22Rv1 (cell line): ENCODE data around the gene VPS35L.

Experiments used
- H3K27ac ChIP-seq: fragments of 450-650 bp; 2 replicates; pipeline ENCODE4 v1.5.1; 2017
- ZFX ChIP-seq: fragments of 450-650 bp; IDR thresholded peaks from 2 replicates; pipeline ENCODE4 v1.6.1; 2017; ENCODE audit warnings: antibody characterized with exemption, borderline replicate concordance
- TF ChIP-seq, protein P1 (sequence below): fragments of 450-650 bp; IDR thresholded peaks from 2 replicates; pipeline ENCODE4 v1.5.1; 2017; ENCODE audit warnings: mild to moderate bottlenecking

Gene VPS35L

DNA sequence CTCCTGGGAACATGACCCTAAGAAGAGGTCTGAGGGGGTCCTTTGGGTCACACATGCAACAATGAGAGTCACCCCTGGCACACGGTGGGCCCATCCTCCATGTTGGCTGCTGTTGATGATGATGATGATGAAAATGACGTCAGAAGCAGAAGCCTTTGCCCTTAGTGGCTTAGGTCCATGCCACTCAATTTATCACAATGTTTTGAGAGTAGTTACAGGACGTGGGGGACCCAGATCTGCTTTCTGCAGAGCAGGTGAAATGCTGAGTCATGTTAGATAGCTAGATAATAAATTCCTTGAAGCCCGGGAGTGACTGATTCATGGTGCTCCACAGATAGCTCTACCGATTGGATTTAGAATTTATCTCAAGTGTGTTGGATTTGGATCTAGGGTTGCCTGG is 53.9 kb downstream of the VPS35L start:
- H3K27ac ChIP-seq: no peak overlapping the region
- no peak for TF ChIP-seq ZFX
- TF ChIP-seq, protein P1, sequence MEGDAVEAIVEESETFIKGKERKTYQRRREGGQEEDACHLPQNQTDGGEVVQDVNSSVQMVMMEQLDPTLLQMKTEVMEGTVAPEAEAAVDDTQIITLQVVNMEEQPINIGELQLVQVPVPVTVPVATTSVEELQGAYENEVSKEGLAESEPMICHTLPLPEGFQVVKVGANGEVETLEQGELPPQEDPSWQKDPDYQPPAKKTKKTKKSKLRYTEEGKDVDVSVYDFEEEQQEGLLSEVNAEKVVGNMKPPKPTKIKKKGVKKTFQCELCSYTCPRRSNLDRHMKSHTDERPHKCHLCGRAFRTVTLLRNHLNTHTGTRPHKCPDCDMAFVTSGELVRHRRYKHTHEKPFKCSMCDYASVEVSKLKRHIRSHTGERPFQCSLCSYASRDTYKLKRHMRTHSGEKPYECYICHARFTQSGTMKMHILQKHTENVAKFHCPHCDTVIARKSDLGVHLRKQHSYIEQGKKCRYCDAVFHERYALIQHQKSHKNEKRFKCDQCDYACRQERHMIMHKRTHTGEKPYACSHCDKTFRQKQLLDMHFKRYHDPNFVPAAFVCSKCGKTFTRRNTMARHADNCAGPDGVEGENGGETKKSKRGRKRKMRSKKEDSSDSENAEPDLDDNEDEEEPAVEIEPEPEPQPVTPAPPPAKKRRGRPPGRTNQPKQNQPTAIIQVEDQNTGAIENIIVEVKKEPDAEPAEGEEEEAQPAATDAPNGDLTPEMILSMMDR: no peak

DNA sequence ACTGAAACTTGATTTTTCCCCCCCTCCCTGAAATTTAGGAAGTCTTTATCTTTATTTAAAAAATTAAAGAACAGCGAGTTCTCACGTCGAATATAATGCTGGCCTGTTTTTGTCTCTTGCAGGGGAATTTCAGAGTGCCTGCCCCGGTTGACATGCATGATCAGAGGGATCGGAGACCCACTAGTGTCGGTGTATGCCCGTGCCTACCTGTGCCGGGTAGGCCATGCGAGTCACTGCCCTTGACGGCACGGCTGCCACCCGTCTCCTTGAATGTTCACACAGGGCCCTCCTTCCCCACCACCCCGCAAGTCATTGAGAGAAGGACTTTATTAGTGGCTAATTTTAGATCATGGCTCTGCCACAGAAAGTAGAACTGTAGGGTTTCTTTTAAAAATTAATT is 54.7 kb downstream of the VPS35L start:
- TF ChIP-seq, protein P1: no peak
- no peak overlapping the region for H3K27ac ChIP-seq

DNA sequence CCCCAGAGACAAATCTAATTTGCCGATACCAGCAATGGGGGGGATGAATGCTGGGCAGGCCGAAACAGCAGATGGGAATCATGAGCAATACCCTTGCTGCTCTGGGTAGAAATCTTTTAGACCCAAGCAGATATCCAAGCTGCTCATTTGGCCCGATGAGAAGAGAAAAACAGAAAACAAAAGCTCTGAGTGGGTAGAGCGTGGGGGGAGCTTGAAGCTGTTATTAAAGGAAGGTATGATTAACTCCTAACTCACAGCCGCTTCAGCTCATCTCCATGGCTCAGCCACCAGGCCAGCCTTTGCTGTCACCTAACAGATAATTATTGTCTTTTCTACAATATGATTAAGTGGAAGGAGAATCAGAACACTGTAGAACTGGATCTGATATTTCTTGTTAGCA is 58.3 kb downstream of the VPS35L start:
- TF ChIP-seq ZFX: no peak
- TF ChIP-seq, protein P1: no peak
- H3K27ac ChIP-seq: no peak overlapping the region

DNA sequence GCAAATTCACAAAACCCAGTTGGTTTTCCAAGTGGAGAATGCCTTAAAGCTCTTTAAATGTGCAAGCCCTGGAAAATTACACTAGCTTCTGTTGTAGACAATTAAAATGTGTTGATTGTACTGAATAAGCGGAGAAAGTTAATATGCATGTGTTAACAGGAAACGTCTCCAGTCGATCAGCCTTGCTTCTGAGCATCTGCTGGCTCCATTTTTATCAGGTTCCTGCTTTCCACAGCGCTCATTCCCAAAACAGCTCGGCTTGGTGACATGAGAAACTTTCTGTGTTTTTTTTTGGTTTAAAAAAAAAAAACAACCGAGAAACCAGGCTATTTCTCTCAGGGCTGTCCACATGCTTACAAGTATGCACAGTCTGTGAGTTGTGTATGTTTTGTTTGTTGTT is 60.7 kb downstream of the VPS35L start:
- no peak overlapping the region for H3K27ac ChIP-seq

DNA sequence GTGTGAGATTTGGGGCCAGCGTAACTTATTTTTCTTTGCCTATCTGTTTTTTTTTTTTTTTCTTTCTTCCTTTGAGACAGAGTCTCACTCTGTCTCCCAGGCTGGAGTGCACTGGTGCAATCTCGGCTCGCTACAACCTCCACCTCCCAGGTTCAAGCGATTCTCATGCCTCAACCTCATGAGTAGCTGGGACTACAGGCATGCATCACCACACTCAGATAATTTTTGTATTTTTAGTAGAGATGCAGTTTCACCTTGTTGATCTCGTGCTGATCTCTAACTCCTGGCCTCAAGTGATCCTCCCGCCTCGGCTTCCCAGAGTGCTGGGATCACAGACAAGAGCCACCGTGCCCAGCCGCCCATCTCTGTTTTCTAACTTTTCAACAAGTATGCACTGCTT is 63.4 kb downstream of the VPS35L start:
- TF ChIP-seq, protein P1: no peak
- TF ChIP-seq ZFX: no peak

More for the DNA sequence above, 60.7 kb downstream of the VPS35L start:
- no peak for TF ChIP-seq ZFX
- TF ChIP-seq, protein P1: no peak

DNA sequence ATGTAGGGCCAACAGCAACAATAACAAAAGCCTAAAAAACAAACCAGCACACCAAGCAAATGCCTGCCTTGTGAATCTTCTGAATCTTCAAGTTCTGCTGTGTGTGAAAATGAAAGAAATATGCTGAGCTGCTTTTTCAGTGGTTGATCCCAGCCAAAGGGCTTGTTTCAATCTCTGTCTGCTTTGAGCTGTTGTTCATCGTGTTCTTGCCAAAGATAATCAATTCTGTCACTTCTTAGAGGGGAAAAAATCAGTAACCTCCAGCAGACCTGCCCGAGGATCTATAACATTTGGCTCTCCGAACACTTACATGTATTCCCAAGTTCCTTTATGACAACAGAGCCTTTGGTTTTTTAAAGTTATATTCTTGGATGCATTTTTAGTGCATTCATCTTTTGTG is 65.9 kb downstream of the VPS35L start:
- no peak for TF ChIP-seq ZFX
- TF ChIP-seq, protein P1: no peak
- no peak overlapping the region for H3K27ac ChIP-seq

More for the DNA sequence above, 63.4 kb downstream of the VPS35L start:
- H3K27ac ChIP-seq: no peak overlapping the region

DNA sequence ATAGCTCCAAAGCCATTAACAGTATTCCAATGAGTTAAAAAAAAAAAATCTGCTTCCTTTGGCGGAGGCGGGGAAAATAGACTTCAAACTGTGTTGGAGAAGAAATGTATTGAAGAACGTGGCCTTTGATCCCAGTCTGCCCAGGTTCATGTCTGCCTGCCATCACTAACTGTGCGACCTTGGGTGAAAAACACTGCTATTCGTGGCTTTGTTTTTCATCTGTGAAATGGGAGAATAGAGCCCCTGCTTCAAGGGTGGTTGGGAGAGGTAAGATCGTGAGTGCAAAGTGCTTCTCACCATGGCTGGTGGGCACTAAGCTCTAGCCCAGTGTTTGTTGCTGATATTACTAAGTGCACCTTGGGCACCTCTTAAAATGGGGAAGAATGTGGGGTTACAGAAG is 69.5 kb downstream of the VPS35L start:
- no peak for TF ChIP-seq ZFX
- TF ChIP-seq, protein P1: no peak
- H3K27ac ChIP-seq: no peak overlapping the region
